Stomach (tissue), 9 donors: Measurements from ENCODE around the gene HELZ2. TPM values are rescaled to one million over a fixed set of nuclear protein-coding genes. Genes with fewer than 3 reads are reported as not detected.

Experiments used
- DNase-seq, 2 donors: peaks; one replicate each; pipeline versions ENCODE4 v3.0.0 to v3.0.0-alpha.2; 2013 to 2019
- H3K27ac ChIP-seq, 5 donors: fragments of 200-600 bp in 4 of 5; sonication (generic) in 4 of 5; one replicate each; pipeline ENCODE4 v1.5.1; 2013 to 2019; ENCODE audit warnings: mild to moderate bottlenecking in 1 of 5, moderate library complexity in 1 of 5
- H3K27me3 ChIP-seq, 3 donors: fragments of 200-600 bp; sonication (generic); one replicate each; pipeline ENCODE4 v1.5.1; 2017 to 2019; ENCODE audit warnings: mixed run types in 1 of 3
- H3K36me3 ChIP-seq, 4 donors: fragments of 200-600 bp; sonication (generic); 1 replicate in 3 of 4; 2 replicates in 1 of 4; pipeline ENCODE4 v1.5.1; 2016 to 2019
- H3K4me1 ChIP-seq, 4 donors: fragments of 200-600 bp; sonication (generic); one replicate each; pipeline ENCODE4 v1.5.1; 2016 to 2019
- H3K4me3 ChIP-seq, 4 donors: fragments of 200-600 bp; sonication (generic) in 3 of 4; one replicate each; pipeline ENCODE4 v1.5.1; 2016 to 2019; ENCODE audit warnings: mild to moderate bottlenecking in 1 of 4
- H3K9me3 ChIP-seq, 4 donors: fragments of 200-600 bp; sonication (generic); one replicate each; pipeline ENCODE4 v1.5.1; 2016 to 2019
- CTCF ChIP-seq, 7 experiments: fragments of 450-650 bp in 4 of 7; fragments of 200-600 bp in 3 of 7; sonication (generic) in 3 of 7; IDR thresholded peaks; one replicate each; pipeline ENCODE4 v1.5.1; 2016 to 2019; ENCODE audit warnings: antibody characterized with exemption in 7 of 7, control low read depth in 2 of 7, mild to moderate bottlenecking in 1 of 7
- EP300 ChIP-seq: sonication (generic); formaldehyde crosslinking; IDR thresholded peaks from one replicate; pipeline ENCODE4 v1.6.1; 2017; ENCODE audit warnings: antibody characterized with exemption
- POLR2A ChIP-seq, 4 donors: fragments of 450-650 bp; IDR thresholded peaks; one replicate each; pipeline ENCODE4 v1.6.1; 2016; ENCODE audit warnings: antibody characterized with exemption in 4 of 4, control low read depth in 2 of 4, mild to moderate bottlenecking in 1 of 4, moderate library complexity in 1 of 4
- POLR2AphosphoS5 ChIP-seq, 3 donors: sonication (generic); formaldehyde crosslinking; IDR thresholded peaks; one replicate each; pipeline ENCODE4 v1.6.1; 2016; ENCODE audit warnings: antibody characterized with exemption in 3 of 3
- WGBS, 5 donors: extraction: QIAGEN DNeasy Blood & Tissue Kit in 3 of 5; methylation state at CpG; one replicate each; pipeline versions ENCODE4 v1.1.5 to v1.1.7; 2013 to 2018; 5-methylcytosine and 5-hydroxymethylcytosine counted together
- intact Hi-C: fragments of 100-400 bp; cut with DNase I; formaldehyde crosslinking; loops from one replicate; pipeline ENCODE4 v1.15.1; 2023; ENCODE audit warnings: low total_unique reads
- polyA plus RNA-seq, 3 donors: library from polyadenylated mRNA; stranded (reverse); fragments of 200-250 nt; gene quantifications; one replicate each; pipeline ENCODE4 v1.2.3, GENCODE V29; 2013
- total RNA-seq, 5 donors: library from RNA; depleted of rRNA; stranded (reverse); fragments of >200 nt; gene quantifications; one replicate each; pipeline versions ENCODE4 v1.1.0 to v1.2.3, GENCODE V29; 2014 to 2016
- donor health status: healthy with polysubstance abuse.
- donor health status: Bipolar disorder and iron deficiency.
- donor health status: healthy.

Gene HELZ2
- total and polyA plus RNA-seq, 8 donors = 4.4 to 95.5 (median 30.1) TPM

DNA sequence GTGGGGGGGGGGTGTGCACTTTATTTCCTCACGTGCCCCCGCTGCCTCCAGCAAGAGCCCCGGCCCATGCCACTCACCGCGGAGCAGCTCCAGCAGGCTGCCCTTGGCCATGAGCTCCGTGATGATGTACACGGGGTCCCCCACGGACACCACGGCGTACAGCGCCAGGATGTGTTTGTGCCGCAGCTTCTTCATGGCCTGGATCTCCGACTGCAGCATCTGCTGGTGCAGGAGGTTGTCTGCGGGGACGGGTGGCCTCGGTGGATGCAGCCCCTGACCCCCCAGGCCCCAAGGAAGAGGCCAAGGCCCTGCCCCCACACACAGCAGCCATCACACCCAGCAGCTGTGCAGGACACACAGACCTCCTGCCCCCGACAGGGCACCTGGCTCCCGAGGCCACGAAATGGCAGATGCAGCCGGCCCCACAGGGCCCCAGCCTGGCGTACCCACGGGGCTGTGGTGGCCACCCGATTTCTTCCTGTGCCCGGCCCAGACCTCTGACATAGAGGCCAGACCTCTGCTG lies 41.5 kb downstream of the HELZ2 start:
- no peaks in the 10 kb centered on the region for H3K36me3 ChIP-seq
- intact Hi-C loops = no loop called here
- H3K4me1 ChIP-seq = peaks cover 29 to 42% (median 39%) of the 10 kb centered on the region in 4 donors
- TF ChIP-seq POLR2AphosphoS5 (IDR thresholded peaks at IDR 0.05) (no peak), POLR2A (IDR thresholded peaks at IDR 0.05) (no peak), EP300 (no peak), CTCF (IDR thresholded peaks at IDR 0.05) (no peak)
- H3K9me3 ChIP-seq = no peaks in the 10 kb centered on the region
- 77 to 87% (median 83%) methylated on average over 10 to 24 of the region's 24 CpGs for WGBS, 5 donors
- H3K27me3 ChIP-seq = peaks cover 0 to 58% (median 11%) of the 10 kb centered on the region in 3 donors
- H3K4me3 ChIP-seq = no peak overlapping the region
- H3K27ac ChIP-seq = no peak overlapping the region
- no peak for DNase-seq

DNA sequence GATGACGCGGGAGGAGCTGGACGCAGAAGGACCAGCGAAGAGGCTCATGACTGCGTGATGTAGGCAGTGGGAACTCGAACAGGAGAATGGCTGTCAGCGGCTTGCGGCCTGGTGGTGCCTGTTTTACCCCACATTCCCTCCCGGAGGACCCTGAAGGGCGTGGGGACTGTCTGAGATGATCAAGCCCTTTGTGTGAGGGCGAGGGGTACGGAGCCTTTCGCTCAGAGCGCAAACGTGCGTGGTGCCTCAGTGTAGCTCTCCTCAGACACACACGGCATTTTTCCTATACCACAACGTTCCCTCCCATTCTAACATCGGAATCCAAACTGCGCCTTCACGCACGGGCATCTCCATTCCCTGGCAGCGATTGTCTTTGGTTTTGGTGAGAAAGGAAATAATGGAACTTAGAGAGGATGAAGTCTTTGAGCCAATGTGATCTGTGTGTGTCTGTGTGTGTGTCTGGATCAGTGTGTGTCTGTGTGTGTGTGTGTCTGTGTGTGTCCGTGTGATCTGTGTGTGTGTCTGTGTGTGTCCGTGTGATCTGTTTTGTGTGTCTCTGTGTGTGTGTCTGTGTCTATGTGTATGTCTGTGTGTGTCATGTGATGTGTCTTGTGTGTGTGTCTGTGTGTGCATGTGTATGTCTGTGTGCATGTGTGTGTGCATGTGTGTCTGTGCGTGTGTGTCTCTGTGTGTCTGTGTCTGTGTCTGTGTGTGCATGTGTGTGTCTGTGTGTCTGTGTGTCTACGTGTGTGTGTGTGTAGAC lies 42.2 kb downstream of the HELZ2 start:
- intact Hi-C loops = no loop called here
- no peak for DNase-seq
- peaks cover 0 to 52% (median 11%) of the 10 kb centered on the region in 3 donors for H3K27me3 ChIP-seq
- TF ChIP-seq POLR2AphosphoS5 (IDR thresholded peaks at IDR 0.05) (no peak), POLR2A (IDR thresholded peaks at IDR 0.05) (no peak), CTCF (IDR thresholded peaks at IDR 0.05) (no peak), EP300 (no peak)
- no peaks in the 10 kb centered on the region for H3K36me3 ChIP-seq
- H3K27ac ChIP-seq = no peak overlapping the region
- H3K4me1 ChIP-seq = peaks cover 23 to 35% (median 32%) of the 10 kb centered on the region in 4 donors
- WGBS, 5 donors = 78 to 90% (median 89%) methylated on average over 26 to 27 of the region's 27 CpGs
- H3K9me3 ChIP-seq = no peaks in the 10 kb centered on the region
- no peak overlapping the region for H3K4me3 ChIP-seq

GRCh38 chr20:63530788-63531160 lies 43.3 kb downstream of the HELZ2 start:
- intact Hi-C loops = no loop called here
- H3K4me3 ChIP-seq = no peak overlapping the region
- DNase-seq = peak; percentile 53 to 54

GRCh38 chr20:63529861-63530787 lies 43.9 kb downstream of the HELZ2 start:
- H3K27me3 ChIP-seq = peaks cover 0 to 37% (median 11%) of the 10 kb centered on the region in 3 donors
- H3K4me1 ChIP-seq = peaks cover 16 to 35% (median 22%) of the 10 kb centered on the region in 4 donors
- WGBS, 5 donors = 70 to 78% (median 74%) methylated on average over 23 to 39 of the region's 39 CpGs
- no peaks in the 10 kb centered on the region for H3K9me3 ChIP-seq
- TF ChIP-seq POLR2A (IDR thresholded peaks at IDR 0.05) (no peak), EP300 (no peak), POLR2AphosphoS5 (IDR thresholded peaks at IDR 0.05) (no peak), CTCF (IDR thresholded peaks at IDR 0.05) (no peak)
- peak overlapping the region in 2 of 5 donors; percentile 22 to 38 for H3K27ac ChIP-seq
- intact Hi-C loops = no loop called here
- no peaks in the 10 kb centered on the region for H3K36me3 ChIP-seq
- no peak overlapping the region for H3K4me3 ChIP-seq
- peak in 1 of 2 donors; percentile 10 for DNase-seq

More at GRCh38 chr20:63530788-63531160, 43.3 kb downstream of the HELZ2 start:
- Histone ChIP-seq H3K4me1 (peaks cover 18 to 38% (median 26%) of the 10 kb centered on the region in 4 donors), H3K27ac (peak overlapping the region in 2 of 5 donors; percentile 22 to 38), H3K36me3 (no peaks in the 10 kb centered on the region), H3K9me3 (no peaks in the 10 kb centered on the region), H3K27me3 (peaks cover 0 to 42% (median 11%) of the 10 kb centered on the region in 3 donors)
- no peak for TF ChIP-seq EP300
- TF ChIP-seq POLR2AphosphoS5 (IDR thresholded peaks at IDR 0.05) = peak in 1 of 3 donors; percentile 43
- WGBS, 5 donors = 21 to 46% (median 32%) methylated on average over 8 to 14 of the region's 14 CpGs
